HG03520 (cell line): ENCODE measurements around the gene SLAMF6.
"Not testable (repeated sequence)": the region's sequence is repeated elsewhere in the genome, so short reads cannot be mapped to it uniquely, and the experiment has no call there.

ENCODE experiments used
- ATAC-seq: cut with Tn5 transposase; IDR thresholded peaks from one replicate; pipeline ENCODE4 v1.9.1; 2021; ENCODE audit warnings: mild to moderate bottlenecking, moderate library complexity; ENCODE audit not compliant: unreplicated experiment

Gene SLAMF6

DNA sequence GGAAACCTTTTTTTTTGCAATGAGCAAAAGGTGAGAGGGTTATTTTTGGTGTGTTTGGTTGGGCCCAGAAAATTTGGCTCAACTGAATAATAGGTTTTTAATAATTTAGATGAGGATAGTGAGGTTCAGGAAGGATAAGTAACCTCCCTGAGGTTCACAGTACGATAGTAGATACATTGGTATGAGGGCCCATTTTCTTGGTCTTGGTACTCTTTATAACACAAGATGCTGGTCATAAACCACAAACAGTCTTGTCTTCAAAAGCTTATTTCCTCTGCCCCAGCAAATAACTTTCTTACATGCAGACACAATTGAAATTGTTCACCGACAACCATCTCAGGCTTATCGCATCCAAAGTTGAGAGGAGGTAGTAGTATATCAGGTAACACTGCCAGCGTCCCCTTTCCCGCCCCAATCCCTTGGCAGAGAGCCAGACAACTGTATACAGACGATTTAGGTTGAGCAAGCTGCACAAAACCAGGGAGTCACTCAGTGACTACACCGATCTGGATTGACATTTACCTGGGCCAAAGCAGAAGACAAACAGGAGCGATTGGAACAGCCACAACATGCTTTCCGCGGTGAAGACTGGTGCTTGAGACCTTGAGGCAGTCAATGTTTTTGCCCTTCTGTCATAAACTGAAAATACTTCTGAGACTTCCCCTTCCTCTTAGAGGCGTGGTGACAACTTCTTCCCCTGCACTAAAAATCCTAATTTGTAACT, at the start of gene SLAMF6:
SLAMF6 (minus strand) TSS at position 634 of the 724 bp plus-strand sequence; CDS start at position 571, 63 bp downstream.
- peak; percentile 57 for ATAC-seq

DNA sequence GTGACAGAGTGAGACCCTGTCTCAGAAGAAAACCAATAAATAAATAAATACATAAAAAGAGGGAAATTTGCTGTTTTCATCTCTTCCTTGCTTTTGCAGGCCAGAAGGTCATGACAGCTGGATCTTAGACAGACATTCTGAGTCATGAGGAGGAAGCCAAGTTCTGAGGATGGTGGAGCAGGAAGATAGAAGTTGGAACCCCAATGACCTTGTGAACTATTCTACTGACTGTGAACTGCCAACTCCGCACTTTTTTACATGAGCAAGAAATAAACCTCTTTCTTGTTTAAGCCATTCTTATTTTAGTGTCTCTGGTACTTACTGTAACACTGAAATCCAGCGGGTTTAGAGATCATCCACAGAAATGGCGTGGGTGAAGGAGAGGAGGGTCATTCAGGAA, 47.8 kb upstream of the SLAMF6 start:
- no peak for ATAC-seq

- ATAC-seq: no peak
These were observed 46.8 kb upstream of the SLAMF6 start for GRCh38 chr1:160569806-160570205.

GRCh38 chr1:160567858-160568682, 45.0 kb upstream of the SLAMF6 start:
- no peak for ATAC-seq

DNA sequence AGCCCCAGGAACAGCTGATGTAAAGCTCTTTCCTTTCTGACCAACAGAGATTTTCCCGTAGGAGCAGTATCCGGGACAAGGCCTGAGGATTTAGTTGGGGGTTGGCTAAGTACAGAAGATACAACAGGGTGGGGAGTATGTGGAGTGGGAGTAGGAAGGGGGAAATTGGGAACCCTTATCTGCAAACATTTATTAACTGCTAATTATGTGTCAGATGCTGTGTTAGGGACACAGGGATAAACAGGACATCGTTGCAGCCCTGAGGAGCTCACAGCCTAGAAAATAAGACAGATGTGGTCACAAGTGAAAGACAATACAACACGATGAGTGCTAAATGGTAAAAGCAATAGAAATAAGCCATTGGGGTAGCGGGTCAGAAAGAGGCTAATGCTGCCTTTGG, 44.3 kb upstream of the SLAMF6 start:
- ATAC-seq: no peak

DNA sequence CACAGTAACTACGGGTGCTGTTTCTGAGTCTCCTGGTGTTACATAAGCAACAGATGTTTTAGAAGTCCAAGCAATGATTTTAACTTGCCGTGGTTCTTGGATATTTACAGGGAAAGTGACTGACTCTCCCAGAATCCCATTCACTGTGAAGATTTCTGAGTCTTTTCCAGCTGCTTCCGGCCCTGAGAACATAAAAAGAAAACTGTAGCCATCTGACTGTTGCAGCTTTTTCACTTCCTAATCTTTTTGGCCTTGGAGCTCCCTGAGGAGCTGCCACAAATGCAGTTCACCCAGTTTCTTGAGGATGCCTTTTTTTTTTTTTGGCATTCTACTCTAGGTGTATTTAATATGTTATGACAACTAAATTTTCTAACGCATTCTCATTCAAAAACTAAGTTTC, 42.5 kb upstream of the SLAMF6 start:
- no peak for ATAC-seq

- not testable (repeated sequence) for ATAC-seq
These were observed 40.2 kb upstream of the SLAMF6 start for GRCh38 chr1:160563230-160563629.

DNA sequence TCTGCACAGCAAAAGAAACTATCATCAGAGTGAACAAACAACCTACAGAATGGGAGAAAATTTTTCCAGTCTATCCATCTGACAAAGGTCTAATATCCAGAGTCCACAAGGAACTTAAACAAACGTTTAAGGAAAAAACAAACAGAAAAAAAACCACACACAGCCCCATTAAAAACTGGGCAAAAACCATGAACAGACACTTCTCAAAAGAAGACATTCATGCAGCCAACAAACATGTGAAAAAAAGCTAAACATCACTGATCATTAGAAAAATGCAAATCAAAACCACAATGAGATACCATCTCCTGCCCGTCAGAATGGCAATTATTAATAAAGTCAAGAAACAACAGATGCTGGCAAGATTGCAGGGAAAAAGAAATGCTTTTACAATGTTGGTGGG, 39.7 kb upstream of the SLAMF6 start:
- not testable (repeated sequence) for ATAC-seq

GRCh38 chr1:160560806-160561205, 37.8 kb upstream of the SLAMF6 start:
- ATAC-seq: no peak

DNA sequence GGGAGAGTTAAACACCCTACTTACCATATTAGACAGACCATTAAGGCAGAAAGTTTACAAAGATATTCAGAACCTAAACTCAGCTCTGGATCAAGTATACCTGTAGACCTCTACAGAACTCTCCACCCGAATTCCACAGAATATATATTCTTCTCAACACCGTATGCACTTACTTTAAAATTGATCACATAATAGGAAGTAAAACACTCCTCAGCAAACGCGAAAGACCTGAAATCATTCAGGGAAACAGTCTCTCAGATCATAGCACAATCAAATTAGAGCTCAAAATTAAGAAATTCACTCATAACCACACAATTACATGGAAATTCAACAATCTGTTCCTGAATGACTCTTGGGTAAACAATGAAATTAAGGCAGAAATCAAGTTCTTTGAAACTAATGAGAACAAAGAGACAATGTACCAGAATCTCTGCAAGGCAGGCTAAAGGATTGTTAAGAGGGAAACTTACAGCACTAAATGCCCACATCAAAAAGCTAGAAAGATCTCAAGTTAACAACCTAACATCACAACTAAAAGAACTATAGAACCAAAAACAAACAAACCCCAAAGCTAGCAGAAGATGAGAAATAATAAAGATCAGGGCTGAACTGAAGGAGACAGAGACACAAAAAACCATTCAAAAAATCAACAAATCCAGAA, 37.1 kb upstream of the SLAMF6 start:
- ATAC-seq: no peak

- not testable (repeated sequence) for ATAC-seq
These were observed 36.4 kb upstream of the SLAMF6 start for GRCh38 chr1:160559437-160559836.

GRCh38 chr1:160558660-160559380, 35.8 kb upstream of the SLAMF6 start:
- ATAC-seq: no peak

DNA sequence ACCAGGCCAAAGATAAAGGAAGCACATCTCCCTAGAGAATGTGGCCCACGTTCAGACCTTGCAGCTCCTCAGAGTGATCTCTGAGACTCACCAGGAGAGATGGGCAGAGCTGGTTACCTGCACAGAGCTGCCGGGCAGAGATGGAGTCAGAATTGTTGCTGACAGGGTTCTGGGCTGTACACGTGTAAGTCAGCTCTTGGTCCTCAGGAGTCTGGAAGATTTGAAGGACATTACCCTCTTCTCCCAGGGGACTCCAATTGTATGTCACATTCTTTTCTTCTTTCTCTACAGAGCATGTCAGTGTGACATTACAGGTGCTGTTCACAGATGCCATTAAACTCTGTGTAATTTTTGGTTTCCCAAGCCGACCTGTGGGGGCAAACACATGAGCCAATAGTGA, 30.7 kb upstream of the SLAMF6 start:
- no peak for ATAC-seq

GRCh38 chr1:160552425-160552824, 29.4 kb upstream of the SLAMF6 start:
- no peak for ATAC-seq

DNA sequence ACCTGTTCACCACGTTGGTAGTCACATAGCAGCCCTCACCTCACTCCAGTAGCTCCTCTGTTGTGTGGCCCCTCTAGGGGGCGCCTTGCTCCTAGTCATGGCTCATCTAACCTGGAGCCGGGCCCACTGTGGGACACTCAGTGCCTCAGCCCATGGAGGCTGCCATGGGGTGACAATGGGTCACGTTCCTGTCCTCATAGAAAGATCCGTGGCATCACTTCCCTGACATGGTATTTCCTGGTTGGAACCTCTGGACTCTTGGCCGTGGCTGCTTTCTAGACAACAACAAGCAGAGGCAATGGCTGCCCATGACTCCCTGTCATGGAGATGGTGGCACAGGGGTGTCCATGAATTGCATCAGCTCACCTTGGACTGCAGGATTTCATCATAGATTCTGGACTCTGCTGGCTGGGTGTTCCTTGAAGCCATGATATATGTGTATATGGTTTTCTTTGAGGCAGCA, 27.5 kb upstream of the SLAMF6 start:
- no peak for ATAC-seq

GRCh38 chr1:160549665-160550006, 26.6 kb upstream of the SLAMF6 start:
- no peak for ATAC-seq

DNA sequence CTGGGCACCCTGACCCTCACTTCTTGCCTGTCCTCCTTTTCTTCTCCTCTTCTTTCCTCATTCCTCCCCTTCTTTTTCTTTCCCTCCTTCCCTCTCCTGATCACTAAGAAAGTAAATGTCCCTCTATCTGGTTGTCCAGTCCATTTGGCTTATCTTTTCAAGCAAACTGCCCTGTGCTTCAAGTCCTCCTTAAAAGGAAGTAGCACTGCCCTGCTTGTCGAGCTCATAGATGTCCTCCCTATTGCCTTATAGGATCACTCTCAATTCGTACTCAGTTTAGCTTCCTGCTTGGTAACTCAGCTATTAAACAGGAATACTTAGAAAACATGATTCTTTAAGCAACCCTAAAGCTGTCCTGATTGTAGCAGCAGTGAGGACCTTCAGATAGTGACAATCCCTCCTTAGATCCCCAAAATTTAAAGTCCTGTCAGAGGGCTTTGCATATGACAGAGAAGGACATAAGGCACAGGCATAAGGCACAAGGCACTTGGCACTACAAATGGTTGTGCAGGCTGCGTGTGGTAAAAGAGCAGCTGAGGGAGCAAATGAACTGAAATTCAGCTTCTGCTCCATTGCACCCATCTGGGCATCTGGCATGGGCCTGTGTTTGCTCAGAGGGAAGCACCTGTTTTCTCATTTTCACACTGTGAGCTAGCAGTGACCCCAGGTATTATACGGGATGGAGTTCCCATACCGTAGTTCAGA, 26.1 kb upstream of the SLAMF6 start:
- ATAC-seq: peak; percentile 42

DNA sequence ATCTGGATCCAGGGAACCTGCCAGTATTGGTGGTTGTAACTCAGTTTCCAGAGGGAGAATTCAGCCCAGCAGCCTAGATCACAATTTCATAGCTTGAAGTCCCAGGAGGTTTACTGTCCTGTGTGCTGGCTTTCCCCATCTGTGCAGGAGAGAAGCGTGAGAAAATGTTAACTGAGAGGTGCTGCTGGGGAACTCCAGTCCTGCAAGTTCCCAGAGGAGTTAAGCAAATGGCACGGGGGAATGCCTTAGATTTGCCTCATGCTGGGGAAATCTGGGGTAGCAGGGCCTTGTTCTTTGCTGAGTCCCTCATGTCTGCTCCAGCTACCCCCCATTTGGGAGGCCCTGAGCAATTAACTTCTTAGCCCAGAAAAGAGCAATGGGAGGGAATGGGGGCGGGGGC, 25.1 kb upstream of the SLAMF6 start:
- no peak for ATAC-seq

DNA sequence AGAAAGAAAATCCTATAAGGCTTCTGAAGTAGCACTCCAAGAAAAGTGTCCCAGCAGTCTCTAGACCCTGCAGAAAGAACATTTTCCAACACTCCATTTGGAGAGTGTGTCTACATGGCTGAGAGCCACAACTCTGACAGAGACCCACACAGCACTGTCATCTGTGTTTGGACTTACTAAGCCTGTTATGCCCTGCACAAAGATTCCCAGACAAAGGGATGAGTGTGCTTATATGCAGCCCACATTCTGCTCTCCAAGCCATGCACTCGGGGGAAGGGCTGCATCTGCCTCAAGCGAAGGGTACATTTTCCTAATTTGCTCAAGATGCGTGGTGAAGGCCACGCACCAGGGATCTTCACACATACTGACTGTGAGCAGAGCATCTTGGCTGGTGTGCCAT, 24.4 kb upstream of the SLAMF6 start:
- ATAC-seq: no peak

DNA sequence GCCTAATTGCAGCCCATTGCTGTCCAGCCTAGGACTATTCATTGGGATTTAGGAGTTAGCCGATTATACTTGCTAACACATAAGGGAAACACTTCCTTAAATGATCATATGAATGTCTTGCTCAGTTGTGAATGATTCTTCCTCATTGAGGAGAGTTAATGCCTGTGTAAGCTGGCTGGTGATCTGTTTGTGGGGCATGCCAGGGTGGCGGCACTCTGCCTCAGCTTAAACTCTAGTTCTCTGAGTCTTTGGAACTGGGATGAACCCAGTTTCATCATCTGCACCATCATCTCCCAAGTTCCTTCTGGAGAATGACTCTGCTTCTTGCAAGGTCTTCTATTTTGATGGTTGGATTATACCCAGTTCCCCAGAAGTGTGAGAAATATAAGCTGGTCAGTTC, 23.9 kb upstream of the SLAMF6 start:
- no peak for ATAC-seq
